LNCAP (cell line): Measurements from ENCODE around the gene WDFY2.

Experiments
- TF ChIP-seq, protein P1 (sequence below): fragments of 450-650 bp; IDR thresholded peaks from 2 replicates; pipeline ENCODE4 v1.5.1; 2017; ENCODE audit warnings: mild to moderate bottlenecking

WDFY2 gene

DNA sequence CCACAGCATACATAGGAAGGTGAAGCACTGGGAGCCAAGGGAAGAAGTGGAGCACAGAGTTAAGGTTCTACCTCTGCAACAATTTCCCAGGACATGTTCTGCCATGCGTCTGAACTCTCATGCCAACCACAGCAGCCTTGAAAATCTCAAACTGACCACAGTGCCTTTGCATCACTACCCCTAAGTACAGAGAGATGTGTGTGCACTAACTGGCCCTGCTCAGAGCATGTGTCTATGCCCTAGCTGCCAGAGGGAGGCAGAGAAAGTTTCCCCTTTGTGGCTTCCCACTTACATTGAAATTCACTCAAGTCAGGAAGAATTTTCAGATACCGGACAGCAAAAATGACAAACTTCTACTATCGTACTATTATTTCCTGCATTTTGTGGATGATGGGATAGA is 26.8 kb upstream of the WDFY2 start:
- TF ChIP-seq, protein P1, sequence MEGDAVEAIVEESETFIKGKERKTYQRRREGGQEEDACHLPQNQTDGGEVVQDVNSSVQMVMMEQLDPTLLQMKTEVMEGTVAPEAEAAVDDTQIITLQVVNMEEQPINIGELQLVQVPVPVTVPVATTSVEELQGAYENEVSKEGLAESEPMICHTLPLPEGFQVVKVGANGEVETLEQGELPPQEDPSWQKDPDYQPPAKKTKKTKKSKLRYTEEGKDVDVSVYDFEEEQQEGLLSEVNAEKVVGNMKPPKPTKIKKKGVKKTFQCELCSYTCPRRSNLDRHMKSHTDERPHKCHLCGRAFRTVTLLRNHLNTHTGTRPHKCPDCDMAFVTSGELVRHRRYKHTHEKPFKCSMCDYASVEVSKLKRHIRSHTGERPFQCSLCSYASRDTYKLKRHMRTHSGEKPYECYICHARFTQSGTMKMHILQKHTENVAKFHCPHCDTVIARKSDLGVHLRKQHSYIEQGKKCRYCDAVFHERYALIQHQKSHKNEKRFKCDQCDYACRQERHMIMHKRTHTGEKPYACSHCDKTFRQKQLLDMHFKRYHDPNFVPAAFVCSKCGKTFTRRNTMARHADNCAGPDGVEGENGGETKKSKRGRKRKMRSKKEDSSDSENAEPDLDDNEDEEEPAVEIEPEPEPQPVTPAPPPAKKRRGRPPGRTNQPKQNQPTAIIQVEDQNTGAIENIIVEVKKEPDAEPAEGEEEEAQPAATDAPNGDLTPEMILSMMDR: no peak

GRCh38 chr13:51557875-51558612 is 26.2 kb upstream of the WDFY2 start:
- TF ChIP-seq, protein P1: no peak

DNA sequence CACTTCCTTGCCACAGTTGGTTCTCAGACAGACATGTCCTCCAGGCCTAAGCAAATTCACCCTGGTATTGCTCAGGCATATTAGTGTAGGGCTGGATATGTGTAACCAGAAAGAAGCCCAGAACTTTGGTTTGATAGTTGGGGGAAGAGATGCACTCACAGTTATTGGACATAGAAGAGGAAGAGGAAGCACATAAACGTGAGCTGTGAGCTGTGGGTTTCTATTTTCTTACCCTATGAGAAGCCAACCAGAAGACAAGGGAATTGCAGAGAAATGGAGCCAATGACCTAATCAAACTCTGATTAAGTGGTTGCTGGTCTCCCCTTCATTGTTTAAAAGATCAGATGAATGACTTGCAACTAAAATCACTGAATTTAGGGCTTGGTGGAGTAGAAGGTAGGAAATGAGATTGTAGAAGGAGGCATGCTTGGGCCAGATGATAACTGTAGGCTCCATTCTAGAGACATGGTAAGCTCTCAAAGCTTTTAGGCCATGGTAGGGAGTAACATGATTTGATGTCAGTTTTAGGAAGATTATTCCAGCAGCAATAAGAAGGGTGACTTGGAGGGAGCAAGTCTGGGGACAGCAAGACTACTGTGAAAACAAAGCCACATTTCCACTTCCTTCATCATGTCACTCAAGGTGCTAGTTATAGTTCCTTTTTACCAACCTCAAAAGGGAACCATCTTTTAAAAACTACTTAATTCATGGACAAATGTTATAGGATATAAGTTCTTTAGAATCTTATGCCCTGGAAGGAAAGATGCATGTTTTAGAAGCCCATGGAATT is 24.1 kb upstream of the WDFY2 start:
- TF ChIP-seq, protein P1: no peak

DNA sequence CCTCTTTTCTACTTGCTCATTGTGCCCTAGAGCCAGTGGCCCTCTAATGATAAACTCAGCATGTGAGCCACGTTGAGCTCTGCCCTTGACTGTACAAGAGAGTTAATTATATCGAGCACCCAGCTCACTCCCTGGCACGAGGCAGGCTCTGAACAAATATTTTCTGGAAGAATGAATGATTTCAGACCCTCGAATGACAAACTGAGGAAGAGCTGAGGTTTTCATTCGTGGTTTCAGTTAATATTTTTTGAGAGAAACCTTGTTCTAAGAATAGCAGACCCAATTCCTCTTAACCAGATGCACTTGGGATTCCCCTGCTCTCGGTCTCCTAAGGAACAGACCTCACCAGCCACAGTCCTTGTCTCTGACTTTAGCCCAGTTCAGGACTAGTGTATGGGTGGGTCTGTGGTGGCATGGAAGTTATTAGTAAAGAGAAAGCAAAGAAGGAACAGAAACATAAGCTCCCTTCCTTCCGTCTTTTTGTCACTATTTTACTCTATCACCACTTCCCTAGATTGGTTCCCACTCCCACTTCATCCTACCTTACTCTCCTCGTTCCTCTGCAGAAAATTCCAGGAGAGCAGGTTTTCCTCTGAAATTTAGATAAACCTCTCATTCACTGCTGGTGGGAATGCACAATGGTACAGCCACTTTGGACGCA is 22.1 kb upstream of the WDFY2 start:
- TF ChIP-seq, protein P1: no peak

GRCh38 chr13:51564252-51564651 is 20.0 kb upstream of the WDFY2 start:
- TF ChIP-seq, protein P1: no peak

GRCh38 chr13:51564671-51565070 is 19.6 kb upstream of the WDFY2 start:
- TF ChIP-seq, protein P1: no peak

DNA sequence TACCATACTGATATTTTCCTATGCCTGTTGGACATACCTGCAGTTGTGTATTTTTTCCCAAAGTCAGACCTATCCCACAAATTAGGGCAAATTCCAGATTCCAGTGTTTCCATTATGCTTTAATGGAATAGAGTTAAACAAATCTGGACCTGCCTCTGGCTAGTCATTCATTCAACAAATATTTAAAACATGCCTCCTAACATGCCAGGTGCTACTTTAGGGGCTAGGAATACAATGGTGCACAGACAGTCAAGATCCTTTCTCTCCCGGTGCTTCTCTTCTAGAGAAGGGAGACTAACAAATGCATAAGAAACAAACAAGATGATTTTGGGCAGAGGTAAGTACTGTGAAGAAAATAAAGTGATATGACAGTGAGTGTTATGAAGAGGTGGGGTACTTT is 7.5 kb upstream of the WDFY2 start:
- TF ChIP-seq, protein P1: no peak
